ENCODE data around the gene ZNF814.
"Not testable (repeated sequence)": the region's sequence is repeated elsewhere in the genome, so short reads cannot be mapped to it uniquely, and the experiment has no call there.

Gene ZNF814

DNA sequence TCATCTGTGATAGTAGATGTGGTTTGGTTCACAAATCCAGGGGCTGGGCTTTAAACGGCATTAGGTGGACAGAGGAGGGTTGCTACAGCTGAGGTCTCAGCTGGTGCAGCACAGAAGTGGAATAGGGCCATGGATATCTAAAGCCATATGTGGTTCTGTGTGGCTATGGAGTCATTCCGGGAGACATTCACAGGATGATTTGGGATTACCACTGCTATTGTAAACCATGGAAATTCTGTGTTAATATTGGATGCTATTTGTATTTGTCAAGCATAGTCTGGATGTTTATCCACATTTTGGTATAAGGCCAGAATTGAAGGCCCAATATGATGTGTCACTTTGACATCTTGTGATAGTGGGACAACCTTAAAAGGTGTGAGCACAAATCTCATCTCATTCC lies 65.7 kb downstream of the ZNF814 start:
- not testable (repeated sequence) for H3K27me3 ChIP-seq (ENCODE audit: control insufficient read depth, insufficient read depth, low read length); H3K36me3 ChIP-seq (ENCODE audit: insufficient read depth, low read length); H3K4me2 ChIP-seq (ENCODE audit: low read length); H3K9ac ChIP-seq (ENCODE audit: low read depth, low read length); H3K4me3 ChIP-seq (ENCODE audit: low read length); H3K9me3 ChIP-seq (replicated peaks; ENCODE audit: low read length); H3K4me1 ChIP-seq (ENCODE audit: control insufficient read depth, insufficient read depth, low read length)

DNA sequence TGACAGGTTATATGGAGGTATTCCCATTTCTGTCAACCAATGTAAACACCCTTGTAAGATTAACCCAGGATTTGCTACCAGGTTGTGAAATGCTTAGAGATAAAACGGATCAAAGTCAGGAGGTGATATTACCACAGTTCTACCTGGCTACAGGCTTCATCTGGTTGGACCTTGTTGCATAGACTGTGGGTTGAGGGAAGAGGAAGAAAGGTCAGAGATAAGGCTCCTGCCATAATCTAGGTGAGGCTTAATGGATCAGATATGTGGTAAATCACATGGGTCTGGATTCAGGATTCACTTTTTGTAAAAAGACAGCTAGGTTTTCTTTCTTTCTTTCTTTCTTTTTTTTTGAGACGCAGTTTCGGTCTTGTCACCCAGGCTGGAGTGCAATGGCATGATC lies 67.3 kb downstream of the ZNF814 start:
- H3K9ac ChIP-seq (ENCODE audit: low read depth, low read length); H3K9me3 ChIP-seq (replicated peaks; ENCODE audit: low read length); H3K4me1 ChIP-seq (ENCODE audit: control insufficient read depth, insufficient read depth, low read length); H3K4me2 ChIP-seq (ENCODE audit: low read length); H3K36me3 ChIP-seq (ENCODE audit: insufficient read depth, low read length); H3K4me3 ChIP-seq (ENCODE audit: low read length); H3K27me3 ChIP-seq (ENCODE audit: control insufficient read depth, insufficient read depth, low read length): not testable (repeated sequence)

DNA sequence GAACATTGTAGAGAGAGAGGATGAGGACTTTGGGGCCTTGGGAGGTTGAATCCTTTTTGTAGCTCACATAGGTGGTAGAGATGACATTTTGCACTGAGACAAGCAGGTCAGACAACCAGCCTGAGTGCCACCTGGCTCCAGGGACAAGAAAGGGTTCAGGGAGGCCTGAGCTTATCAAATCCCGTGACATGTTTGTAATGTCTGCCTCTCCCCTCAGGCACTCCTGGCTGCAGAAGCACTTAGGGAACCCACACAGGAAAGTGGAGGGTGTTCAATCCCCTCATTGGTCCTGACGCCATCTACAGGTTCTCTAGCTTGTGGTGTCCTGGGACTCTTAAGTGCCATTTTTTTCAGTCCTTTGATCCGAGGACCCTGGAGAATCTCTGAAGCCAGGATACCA lies 67.7 kb downstream of the ZNF814 start:
- not testable (repeated sequence) for H3K9me3 ChIP-seq (replicated peaks; ENCODE audit: low read length); H3K27me3 ChIP-seq (ENCODE audit: control insufficient read depth, insufficient read depth, low read length); H3K9ac ChIP-seq (ENCODE audit: low read depth, low read length); H3K4me1 ChIP-seq (ENCODE audit: control insufficient read depth, insufficient read depth, low read length); H3K36me3 ChIP-seq (ENCODE audit: insufficient read depth, low read length)
- Histone ChIP-seq H3K4me2 (ENCODE audit: low read length) (peak overlapping the region; percentile 77), H3K4me3 (ENCODE audit: low read length) (peak overlapping the region; percentile 87)

DNA sequence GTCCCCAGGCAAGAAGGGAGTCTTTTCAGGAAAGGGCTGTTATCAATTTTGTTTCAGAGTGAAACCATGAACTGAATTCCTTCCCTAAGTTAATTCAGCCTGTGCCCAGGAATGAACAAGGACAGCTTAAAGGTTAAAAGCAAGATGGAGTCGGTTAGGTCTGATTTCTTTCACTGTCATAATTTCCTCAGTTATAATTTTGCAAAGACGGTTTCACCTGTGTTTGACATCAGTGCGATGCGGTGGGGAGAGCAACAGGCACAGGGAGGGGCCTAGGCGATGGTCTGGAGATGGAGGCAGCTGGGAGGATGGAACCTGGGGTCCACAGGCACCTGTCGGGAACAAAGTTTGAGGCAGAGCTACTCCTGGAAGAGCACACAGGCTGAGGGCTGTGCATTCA lies 68.2 kb downstream of the ZNF814 start:
- Histone ChIP-seq H3K9me3 (replicated peaks; ENCODE audit: low read length) (no peaks in the 10 kb centered on the region), H3K9ac (ENCODE audit: low read depth, low read length) (peak overlapping the region; percentile 90), H3K4me1 (ENCODE audit: control insufficient read depth, insufficient read depth, low read length) (peaks cover 7% of the 10 kb centered on the region), H3K4me3 (ENCODE audit: low read length) (peak overlapping the region; percentile 87), H3K27me3 (ENCODE audit: control insufficient read depth, insufficient read depth, low read length) (no peaks in the 10 kb centered on the region), H3K4me2 (ENCODE audit: low read length) (peak overlapping the region; percentile 77), H3K36me3 (ENCODE audit: insufficient read depth, low read length) (no peaks in the 10 kb centered on the region)

GRCh38 chr19:57819475-57820148 lies 69.2 kb downstream of the ZNF814 start:
- Histone ChIP-seq H3K4me1 (ENCODE audit: control insufficient read depth, insufficient read depth, low read length) (peaks cover 7% of the 10 kb centered on the region), H3K9me3 (replicated peaks; ENCODE audit: low read length) (no peaks in the 10 kb centered on the region), H3K4me2 (ENCODE audit: low read length) (peak overlapping the region; percentile 77), H3K4me3 (ENCODE audit: low read length) (peak overlapping the region; percentile 87), H3K36me3 (ENCODE audit: insufficient read depth, low read length) (no peaks in the 10 kb centered on the region), H3K9ac (ENCODE audit: low read depth, low read length) (peak overlapping the region; percentile 90), H3K27me3 (ENCODE audit: control insufficient read depth, insufficient read depth, low read length) (no peaks in the 10 kb centered on the region)

- Histone ChIP-seq H3K9me3 (replicated peaks; ENCODE audit: low read length) (no peaks in the 10 kb centered on the region), H3K27me3 (ENCODE audit: control insufficient read depth, insufficient read depth, low read length) (no peaks in the 10 kb centered on the region), H3K9ac (ENCODE audit: low read depth, low read length) (no peak overlapping the region), H3K36me3 (ENCODE audit: insufficient read depth, low read length) (no peaks in the 10 kb centered on the region), H3K4me3 (ENCODE audit: low read length) (no peak overlapping the region), H3K4me1 (ENCODE audit: control insufficient read depth, insufficient read depth, low read length) (peaks cover 13% of the 10 kb centered on the region), H3K4me2 (ENCODE audit: low read length) (no peak overlapping the region)
These were observed 70.5 kb downstream of the ZNF814 start for GRCh38 chr19:57818378-57818777.

DNA sequence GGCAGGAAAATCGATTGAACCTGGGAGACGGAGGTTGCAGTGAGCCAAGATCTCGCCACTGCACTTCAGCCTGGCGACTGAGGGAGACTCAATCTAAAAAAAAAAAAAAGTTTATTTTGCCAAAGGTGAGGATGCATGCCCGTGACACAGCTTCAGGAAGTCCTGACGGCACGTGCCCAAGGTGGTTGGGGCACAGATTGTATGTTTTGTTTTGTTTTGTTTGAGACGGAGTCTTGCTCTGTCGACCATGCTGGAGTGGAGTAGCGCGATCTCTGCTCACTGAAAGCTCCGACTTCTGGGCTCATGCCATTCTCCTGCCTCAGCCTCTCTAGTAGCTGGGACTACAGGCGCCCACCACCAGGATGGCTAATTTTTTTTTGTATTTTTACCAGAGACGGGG lies 70.9 kb downstream of the ZNF814 start:
- Histone ChIP-seq H3K27me3 (ENCODE audit: control insufficient read depth, insufficient read depth, low read length) (no peaks in the 10 kb centered on the region), H3K9me3 (replicated peaks; ENCODE audit: low read length) (no peaks in the 10 kb centered on the region), H3K9ac (ENCODE audit: low read depth, low read length) (no peak overlapping the region), H3K4me2 (ENCODE audit: low read length) (no peak overlapping the region), H3K4me3 (ENCODE audit: low read length) (no peak overlapping the region), H3K4me1 (ENCODE audit: control insufficient read depth, insufficient read depth, low read length) (peaks cover 13% of the 10 kb centered on the region), H3K36me3 (ENCODE audit: insufficient read depth, low read length) (peaks cover under 1% of the 10 kb centered on the region)

DNA sequence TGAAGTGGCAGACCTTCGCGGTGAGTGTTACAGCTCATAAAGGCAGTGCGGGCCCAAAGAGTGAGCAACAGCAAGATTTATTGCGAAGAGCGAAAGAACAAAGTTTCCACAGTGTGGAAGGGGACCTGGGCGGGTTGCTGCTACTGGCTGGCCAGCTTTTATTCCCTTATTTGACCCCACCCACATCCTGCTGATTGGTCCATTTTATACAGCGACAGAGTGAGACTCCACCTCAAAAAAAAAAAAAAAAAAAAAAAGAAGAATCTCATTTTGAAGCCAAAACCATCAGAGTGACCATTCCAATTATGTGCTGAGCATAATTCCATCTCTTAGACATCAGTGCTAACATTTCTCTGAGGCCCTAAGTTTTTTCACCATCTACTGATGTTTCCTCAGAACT lies 72.2 kb downstream of the ZNF814 start:
- H3K4me1 ChIP-seq (ENCODE audit: control insufficient read depth, insufficient read depth, low read length): peaks cover 13% of the 10 kb centered on the region
- no peak overlapping the region for H3K4me2 ChIP-seq (ENCODE audit: low read length)
- H3K27me3 ChIP-seq (ENCODE audit: control insufficient read depth, insufficient read depth, low read length): no peaks in the 10 kb centered on the region
- no peak overlapping the region for H3K9ac ChIP-seq (ENCODE audit: low read depth, low read length)
- peaks cover 5% of the 10 kb centered on the region for H3K36me3 ChIP-seq (ENCODE audit: insufficient read depth, low read length)
- no peaks in the 10 kb centered on the region for H3K9me3 ChIP-seq (replicated peaks; ENCODE audit: low read length)
- H3K4me3 ChIP-seq (ENCODE audit: low read length): no peak overlapping the region

DNA sequence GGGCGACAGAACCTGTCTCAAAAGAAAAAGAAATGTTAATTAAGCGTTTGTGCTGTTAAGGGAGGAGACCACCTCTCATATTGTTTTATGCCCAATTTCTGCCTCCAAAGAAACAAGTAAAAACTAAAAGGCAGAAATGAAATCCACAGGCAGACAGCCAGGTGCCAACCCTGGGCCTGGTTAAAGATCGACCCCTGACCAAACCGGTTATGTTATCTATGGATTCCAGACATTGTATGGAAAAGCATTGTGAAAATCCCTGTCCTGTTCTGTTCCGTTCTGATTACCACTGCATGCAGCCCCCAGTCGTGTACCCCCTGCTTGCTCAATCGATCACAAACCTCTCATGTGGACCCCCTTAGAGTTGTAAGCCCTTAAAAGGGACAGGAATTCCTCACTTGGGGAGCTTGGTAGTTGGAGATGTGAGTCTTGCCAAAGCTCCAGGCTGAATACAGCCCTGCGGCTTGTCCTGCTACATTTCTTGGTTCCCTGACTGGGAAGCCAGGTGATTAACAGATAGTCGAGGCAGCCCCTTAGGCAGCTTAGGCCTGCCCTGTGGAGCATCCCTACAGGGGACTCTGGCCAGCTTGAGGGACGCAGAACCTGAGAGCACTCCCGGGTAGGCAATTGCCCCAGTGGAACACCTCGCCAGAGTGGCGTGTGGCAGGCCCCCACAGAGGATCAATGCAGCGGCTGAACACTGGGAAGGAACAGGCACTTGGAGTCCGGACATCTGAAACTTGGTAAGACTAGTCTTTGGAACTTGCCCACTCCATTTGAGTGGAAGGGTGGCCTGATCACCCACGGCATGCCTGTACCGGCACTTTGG lies 73.4 kb downstream of the ZNF814 start:
- H3K9me3 ChIP-seq (replicated peaks; ENCODE audit: low read length): no peaks in the 10 kb centered on the region
- peaks cover 7% of the 10 kb centered on the region for H3K4me1 ChIP-seq (ENCODE audit: control insufficient read depth, insufficient read depth, low read length)
- H3K4me3 ChIP-seq (ENCODE audit: low read length): peak overlapping the region; percentile 89
- H3K27me3 ChIP-seq (ENCODE audit: control insufficient read depth, insufficient read depth, low read length): no peaks in the 10 kb centered on the region
- peak overlapping the region; percentile 84 for H3K4me2 ChIP-seq (ENCODE audit: low read length)
- H3K36me3 ChIP-seq (ENCODE audit: insufficient read depth, low read length): peaks cover 5% of the 10 kb centered on the region
- peak overlapping the region; percentile 20 for H3K9ac ChIP-seq (ENCODE audit: low read depth, low read length)

DNA sequence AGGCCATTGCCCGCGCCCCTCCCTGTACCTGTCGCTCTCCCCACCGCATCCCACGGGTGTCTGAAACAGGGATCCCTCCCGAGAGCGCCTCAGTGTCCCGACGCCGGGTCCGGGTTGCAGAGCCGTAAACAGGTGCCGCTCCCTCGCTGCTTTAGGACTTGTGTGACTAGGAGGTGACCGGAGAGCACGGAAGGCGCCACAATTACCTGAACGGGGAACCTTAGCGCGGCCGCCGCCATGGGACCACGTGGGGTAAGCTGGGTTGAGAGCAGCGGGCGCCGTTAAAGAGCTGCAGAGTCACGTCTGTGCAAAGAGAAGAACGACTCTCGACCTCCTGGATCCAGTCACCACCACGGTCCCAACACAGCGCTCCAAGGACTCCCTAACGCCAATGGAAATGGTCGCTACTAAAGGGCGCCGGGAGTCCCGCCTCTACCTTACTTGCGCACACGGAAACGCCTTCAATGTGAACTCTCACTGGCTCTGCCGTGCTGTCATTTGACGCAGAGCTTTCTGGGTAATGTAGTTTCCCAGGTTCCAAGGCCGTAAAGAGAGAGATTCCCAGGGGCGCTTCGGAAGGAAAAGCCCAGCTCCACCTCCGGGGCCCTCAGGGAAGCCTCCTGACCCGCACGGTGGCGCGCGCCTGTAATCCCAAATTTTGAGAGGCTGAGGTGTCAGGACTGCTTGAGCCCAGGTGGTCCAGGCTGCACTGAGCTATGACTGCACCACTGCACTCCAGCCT lies 74.2 kb downstream of the ZNF814 start, which contains the start of gene ZNF552:
Gene ZNF552 (minus strand): TSS at position 409 of the 742 bp plus-strand sequence. CDS start 170 bp downstream, at position 239.
- Histone ChIP-seq H3K36me3 (ENCODE audit: insufficient read depth, low read length) (peaks cover 7% of the 10 kb centered on the region), H3K4me1 (ENCODE audit: control insufficient read depth, insufficient read depth, low read length) (peaks cover 6% of the 10 kb centered on the region), H3K9me3 (replicated peaks; ENCODE audit: low read length) (no peaks in the 10 kb centered on the region), H3K27me3 (ENCODE audit: control insufficient read depth, insufficient read depth, low read length) (no peaks in the 10 kb centered on the region), H3K9ac (ENCODE audit: low read depth, low read length) (peak within 1 kb of the TSS; percentile 84), H3K4me3 (ENCODE audit: low read length) (peak within 1 kb of the TSS; percentile 89), H3K4me2 (ENCODE audit: low read length) (peak within 1 kb of the TSS; percentile 84)

- Histone ChIP-seq H3K9ac (ENCODE audit: low read depth, low read length) (peak overlapping the region; percentile 84), H3K4me1 (ENCODE audit: control insufficient read depth, insufficient read depth, low read length) (peaks cover 6% of the 10 kb centered on the region), H3K4me3 (ENCODE audit: low read length) (peak overlapping the region; percentile 89), H3K36me3 (ENCODE audit: insufficient read depth, low read length) (peaks cover 14% of the 10 kb centered on the region), H3K27me3 (ENCODE audit: control insufficient read depth, insufficient read depth, low read length) (no peaks in the 10 kb centered on the region), H3K9me3 (replicated peaks; ENCODE audit: low read length) (no peaks in the 10 kb centered on the region), H3K4me2 (ENCODE audit: low read length) (peak overlapping the region; percentile 84)
These were observed 74.8 kb downstream of the ZNF814 start for GRCh38 chr19:57813919-57814504.
